GM13976 (cell line): ENCODE data around the gene PTGES2.
"Not testable (repeated sequence)": the region's sequence is repeated elsewhere in the genome, so short reads cannot be mapped to it uniquely, and the experiment has no call there.

ENCODE experiments used
- DNase-seq: peaks from one replicate; pipeline ENCODE4 v3.0.0; 2012; ENCODE audit warnings: low spot score
- CTCF ChIP-seq: IDR thresholded peaks from 2 replicates; pipeline ENCODE4 v1.5.1; 2012; ENCODE audit warnings: borderline replicate concordance, mild to moderate bottlenecking; ENCODE audit not compliant: insufficient read depth; ENCODE audit errors: extremely low read depth, missing control alignments, control extremely low read depth
- in situ Hi-C: fragments of 300-500 bp; cut with MboI; formaldehyde crosslinking; loops from one replicate; pipeline ENCODE4 v1.12.0; 2022; ENCODE audit warnings: low sequenced_read_pairs, mixed read lengths, inconsistent platforms; ENCODE audit not compliant: unreplicated experiment

The PTGES2 gene

GRCh38 chr9:128136816-128137793, 9.6 kb upstream of the PTGES2 start:
- TF ChIP-seq CTCF: no peak
- in situ Hi-C loops: no loop called here
- DNase-seq: peak; percentile 6

- in situ Hi-C loops, DNase-seq: not testable (repeated sequence)
Measured at GRCh38 chr9:128135561-128135960, 8.0 kb upstream of the PTGES2 start.

GRCh38 chr9:128132139-128132538, 4.6 kb upstream of the PTGES2 start:
- in situ Hi-C loops: not testable (repeated sequence)

GRCh38 chr9:128131346-128131745, 3.8 kb upstream of the PTGES2 start:
- DNase-seq, in situ Hi-C loops: not testable (repeated sequence)

More at GRCh38 chr9:128132139-128132538, 4.6 kb upstream of the PTGES2 start:
- DNase-seq: not testable (repeated sequence)

- DNase-seq, in situ Hi-C loops: not testable (repeated sequence)
Measured at GRCh38 chr9:128130651-128131050, 3.1 kb upstream of the PTGES2 start.

GRCh38 chr9:128129976-128130590, 2.6 kb upstream of the PTGES2 start:
- peak; percentile 18 for TF ChIP-seq CTCF
- DNase-seq, in situ Hi-C loops: not testable (repeated sequence)

GRCh38 chr9:128128836-128129590, 1.5 kb upstream of the PTGES2 start:
- TF ChIP-seq CTCF: no peak
- in situ Hi-C loops: no loop called here
- no peak for DNase-seq

GRCh38 chr9:128127990-128128835, 684 bp upstream of the PTGES2 start:
- in situ Hi-C loops: no loop called here
- peak; percentile 92 for DNase-seq
- no peak for TF ChIP-seq CTCF
